Lung (tissue), 12 donors: ENCODE measurements around the gene ITGB7. TPM values are rescaled to one million over a fixed set of nuclear protein-coding genes. Genes with fewer than 3 reads are reported as not detected.

Experiments used
- ATAC-seq: fragments of 200-7000 bp; cut with Tn5 transposase; one replicate; pipeline ENCODE4 v1.9.1; 2020; ENCODE audit warnings: moderate number of reproducible peaks; ENCODE audit not compliant: insufficient read depth, low FRiP score
- DNase-seq, 3 donors: peaks; one replicate each; pipeline ENCODE4 v3.0.0-alpha.2; 2013 to 2017
- H3K27ac ChIP-seq, 2 donors: one replicate each; pipeline ENCODE4 v1.5.1; 2013; ENCODE audit warnings: mild to moderate bottlenecking in 2 of 2, moderate library complexity in 2 of 2, control low read depth in 1 of 2, inconsistent platforms in 1 of 2, low read depth in 1 of 2, low read length in 1 of 2
- H3K27me3 ChIP-seq, 3 donors: one replicate each; pipeline ENCODE4 v1.5.1; 2013; ENCODE audit warnings: low read length in 2 of 3; ENCODE audit not compliant: control insufficient read depth in 3 of 3, insufficient read depth in 3 of 3
- H3K36me3 ChIP-seq, 4 donors: one replicate each; pipeline ENCODE4 v1.5.1; 2013; ENCODE audit warnings: low read length in 4 of 4, mild to moderate bottlenecking in 1 of 4, moderate library complexity in 1 of 4; ENCODE audit not compliant: control insufficient read depth in 4 of 4, insufficient read depth in 4 of 4
- H3K4me1 ChIP-seq, 5 donors: one replicate each; pipeline ENCODE4 v1.5.1; 2013; ENCODE audit warnings: low read length in 5 of 5, mild to moderate bottlenecking in 2 of 5, moderate library complexity in 1 of 5; ENCODE audit not compliant: control insufficient read depth in 5 of 5, insufficient read depth in 5 of 5
- H3K4me3 ChIP-seq: one replicate; pipeline ENCODE4 v1.5.1; 2013; ENCODE audit warnings: mild to moderate bottlenecking, control low read depth, moderate library complexity
- H3K9ac ChIP-seq, 2 donors: one replicate each; pipeline ENCODE4 v1.5.1; 2013; ENCODE audit warnings: low read length in 2 of 2, control low read depth in 1 of 2; ENCODE audit not compliant: insufficient read depth in 1 of 2
- H3K9me3 ChIP-seq, 4 donors: one replicate each; pipeline ENCODE4 v1.5.1; 2013; ENCODE audit warnings: low read length in 3 of 4, mild to moderate bottlenecking in 1 of 4, moderate library complexity in 1 of 4; ENCODE audit not compliant: control insufficient read depth in 4 of 4, insufficient read depth in 3 of 4
- WGBS, 2 donors: extraction: QIAGEN DNeasy Blood & Tissue Kit; methylation state at CpG; one replicate each; pipeline ENCODE4 v1.1.7; 2013; 5-methylcytosine and 5-hydroxymethylcytosine counted together
- polyA plus RNA-seq, 2 donors: library from polyadenylated mRNA; stranded (reverse); fragments of 200-250 nt; gene quantifications; one replicate each; pipeline ENCODE4 v1.2.1, GENCODE V29; 2013
- total RNA-seq, 2 donors: library from RNA; depleted of rRNA in 1 of 2; stranded (reverse); fragments of >200 nt in 1 of 2; gene quantifications; one replicate each; pipeline ENCODE4 v1.2.1, GENCODE V29; 2014 to 2021
- TF ChIP-seq, protein P1 (sequence below): IDR thresholded peaks from 2 replicates; pipeline ENCODE4 v1.5.1; 2012; ENCODE audit warnings: mild to moderate bottlenecking; ENCODE audit errors: control extremely low read depth, extremely low read depth
- donor health status: control.
- donor health status: control.
- donor health status: Bipolar disorder and iron deficiency.
- donor health status: healthy.
- donor health status: DM: yes; HTN: yes; CAD: no.

The ITGB7 gene
- total and polyA plus RNA-seq, 4 donors, result 2.3 to 7.9 (median 5.0) TPM

DNA sequence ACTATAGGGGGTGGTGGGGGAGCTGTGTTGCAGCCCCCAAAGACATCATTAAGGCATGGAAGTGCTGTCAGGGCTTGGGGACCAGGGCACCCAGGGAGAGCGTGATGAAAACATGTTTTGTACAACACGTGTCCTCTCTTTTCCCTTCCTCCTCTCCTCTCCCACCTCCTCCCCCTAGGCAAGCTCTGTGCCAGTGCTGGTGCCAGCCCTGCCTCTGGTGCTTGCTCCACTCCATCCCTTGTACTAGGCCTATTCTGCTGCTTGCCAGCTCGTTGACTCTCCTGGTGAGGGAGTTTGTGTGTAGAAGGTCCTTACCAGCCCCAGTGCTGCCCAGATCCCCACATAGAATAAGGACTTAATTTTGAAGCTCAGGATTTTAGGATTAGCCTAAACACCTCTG is 28.1 kb upstream of the ITGB7 start:
- WGBS, 2 donors, result 64 to 69% methylated on average over 3 of the region's 3 CpGs
- H3K9ac ChIP-seq, result no peak overlapping the region
- no peak overlapping the region for H3K4me3 ChIP-seq
- ATAC-seq (no peak), DNase-seq (no peak)
- no peaks in the 10 kb centered on the region for H3K36me3 ChIP-seq
- peaks cover 4 to 41% (median 20%) of the 10 kb centered on the region in 5 donors for H3K4me1 ChIP-seq
- no peaks in the 10 kb centered on the region for H3K27me3 ChIP-seq
- no peak overlapping the region for H3K27ac ChIP-seq
- H3K9me3 ChIP-seq, result no peaks in the 10 kb centered on the region
- TF ChIP-seq, protein P1, sequence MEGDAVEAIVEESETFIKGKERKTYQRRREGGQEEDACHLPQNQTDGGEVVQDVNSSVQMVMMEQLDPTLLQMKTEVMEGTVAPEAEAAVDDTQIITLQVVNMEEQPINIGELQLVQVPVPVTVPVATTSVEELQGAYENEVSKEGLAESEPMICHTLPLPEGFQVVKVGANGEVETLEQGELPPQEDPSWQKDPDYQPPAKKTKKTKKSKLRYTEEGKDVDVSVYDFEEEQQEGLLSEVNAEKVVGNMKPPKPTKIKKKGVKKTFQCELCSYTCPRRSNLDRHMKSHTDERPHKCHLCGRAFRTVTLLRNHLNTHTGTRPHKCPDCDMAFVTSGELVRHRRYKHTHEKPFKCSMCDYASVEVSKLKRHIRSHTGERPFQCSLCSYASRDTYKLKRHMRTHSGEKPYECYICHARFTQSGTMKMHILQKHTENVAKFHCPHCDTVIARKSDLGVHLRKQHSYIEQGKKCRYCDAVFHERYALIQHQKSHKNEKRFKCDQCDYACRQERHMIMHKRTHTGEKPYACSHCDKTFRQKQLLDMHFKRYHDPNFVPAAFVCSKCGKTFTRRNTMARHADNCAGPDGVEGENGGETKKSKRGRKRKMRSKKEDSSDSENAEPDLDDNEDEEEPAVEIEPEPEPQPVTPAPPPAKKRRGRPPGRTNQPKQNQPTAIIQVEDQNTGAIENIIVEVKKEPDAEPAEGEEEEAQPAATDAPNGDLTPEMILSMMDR, result no peak

DNA sequence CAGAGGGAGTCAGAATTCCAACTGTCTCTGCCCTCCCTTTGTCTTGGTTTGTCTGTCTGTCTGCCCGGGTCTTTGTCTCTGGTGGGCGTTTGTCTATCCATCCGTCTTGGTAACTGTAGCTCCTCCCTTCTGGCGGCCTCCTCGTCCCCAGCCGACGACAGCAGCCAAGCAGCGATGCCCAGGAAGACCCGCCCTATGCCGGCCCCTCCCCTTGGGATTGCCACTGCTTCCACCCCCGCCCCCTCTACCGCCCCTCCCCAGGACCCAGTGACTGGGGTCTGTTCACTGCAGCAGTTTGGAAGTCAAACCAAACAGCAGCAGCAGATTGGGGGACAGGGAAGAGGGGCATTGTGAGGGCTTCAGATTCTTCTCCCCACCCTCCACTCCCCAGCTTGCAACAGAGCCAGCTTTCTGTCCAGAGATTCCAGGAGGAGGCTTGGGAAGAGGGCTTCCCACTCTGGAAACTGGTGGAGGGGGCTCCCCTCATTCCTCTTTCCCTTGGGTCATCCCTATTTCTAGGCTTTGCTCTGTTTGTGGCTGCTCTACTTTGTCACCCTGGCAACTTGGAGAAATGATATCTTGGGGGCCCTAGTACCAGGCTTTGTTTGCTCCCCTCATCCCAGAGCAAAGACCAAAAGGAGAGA is 27.3 kb upstream of the ITGB7 start:
- no peak overlapping the region for H3K27ac ChIP-seq
- H3K36me3 ChIP-seq, result no peaks in the 10 kb centered on the region
- ATAC-seq, result no peak
- DNase-seq, result peak; percentile 84 to 85 (median 84)
- TF ChIP-seq, protein P1, result no peak
- H3K9ac ChIP-seq, result peak overlapping the region in 1 of 2 donors; percentile 69
- no peak overlapping the region for H3K4me3 ChIP-seq
- H3K27me3 ChIP-seq, result no peaks in the 10 kb centered on the region
- 12 to 13% methylated on average over 12 of the region's 12 CpGs for WGBS, 2 donors
- peaks cover 4 to 48% (median 22%) of the 10 kb centered on the region in 5 donors for H3K4me1 ChIP-seq
- no peaks in the 10 kb centered on the region for H3K9me3 ChIP-seq

DNA sequence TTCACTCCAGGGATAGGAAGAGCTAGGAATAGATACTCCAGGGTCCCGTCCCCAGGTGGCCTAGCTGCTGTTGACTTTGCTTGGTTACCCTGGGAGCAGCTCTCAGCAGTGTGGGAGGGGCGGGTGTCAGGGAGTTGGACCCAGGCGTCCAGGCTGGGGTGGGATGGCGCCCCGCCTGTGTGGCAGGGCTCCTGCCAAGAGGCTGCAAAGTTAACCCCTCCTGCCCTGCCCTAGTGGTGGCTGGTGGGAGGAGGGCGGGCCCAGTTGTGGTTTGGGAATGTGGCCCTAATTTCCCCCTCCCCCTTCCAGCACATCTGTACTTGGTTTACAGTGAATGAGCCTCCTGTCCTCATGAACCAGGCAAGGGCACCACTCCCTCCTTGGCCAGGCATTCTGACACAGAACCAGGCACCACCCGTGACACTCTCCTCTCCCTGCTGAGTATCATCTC is 26.6 kb upstream of the ITGB7 start:
- TF ChIP-seq, protein P1, result no peak
- no peaks in the 10 kb centered on the region for H3K36me3 ChIP-seq
- no peaks in the 10 kb centered on the region for H3K9me3 ChIP-seq
- peak overlapping the region in 1 of 2 donors; percentile 69 for H3K9ac ChIP-seq
- no peak overlapping the region for H3K4me3 ChIP-seq
- no peak for ATAC-seq
- H3K27me3 ChIP-seq, result no peaks in the 10 kb centered on the region
- no peak overlapping the region for H3K27ac ChIP-seq
- DNase-seq, result peak in 1 of 3 donors; percentile 19
- H3K4me1 ChIP-seq, result peaks cover 4 to 50% (median 22%) of the 10 kb centered on the region in 5 donors
- WGBS, 2 donors, result 49 to 71% methylated on average over 7 of the region's 7 CpGs
